Transverse colon (tissue), 3 donors: Measurements from ENCODE around the gene RNU6-9.

Source experiments
- CTCF ChIP-seq, 5 experiments: fragments of 200-600 bp in 3 of 5; fragments of 450-650 bp in 2 of 5; sonication (generic) in 3 of 5; IDR thresholded peaks; 1 replicate in 2 of 5; 2 replicates in 3 of 5; pipeline ENCODE4 v1.5.1; 2016 to 2017; ENCODE audit warnings: antibody characterized with exemption in 5 of 5, inconsistent platforms in 3 of 5, mild to moderate bottlenecking in 2 of 5, moderate library complexity in 1 of 5
- EP300 ChIP-seq: sonication (generic); formaldehyde crosslinking; IDR thresholded peaks from one replicate; pipeline ENCODE4 v1.6.1; 2017; ENCODE audit warnings: antibody characterized with exemption, low read depth
- POLR2A ChIP-seq: fragments of 450-650 bp; IDR thresholded peaks from one replicate; pipeline ENCODE4 v1.6.1; 2016; ENCODE audit warnings: antibody characterized with exemption, mild to moderate bottlenecking, moderate library complexity

- TF ChIP-seq POLR2A, result no peak
- TF ChIP-seq CTCF (IDR thresholded peaks at IDR 0.05), result no peak
- no peak for TF ChIP-seq EP300
These were observed 48.9 kb downstream of the RNU6-9 start for GRCh38 chr19:942133-942645.
